Activated CD4-positive, alpha-beta T cell treated with anti-CD3 and anti-CD28 coated beads, Interleukin-2, amount 10 ng/mL, durations not matched to agents 24 days and 14 days (primary cell): ENCODE measurements around the gene TCP11L2. TPM values are rescaled to one million over a fixed set of nuclear protein-coding genes. Genes with fewer than 3 reads are reported as not detected.

Experiments used
- DNase-seq: peaks from one replicate; pipeline ENCODE4 v3.0.0; 2022
- H3K27ac Mint-ChIP-seq: one replicate; pipeline ENCODE4 v1.8.0; 2022; ENCODE audit warnings: mild to moderate bottlenecking, mixed read lengths
- H3K27me3 Mint-ChIP-seq: one replicate; pipeline ENCODE4 v1.8.0; 2022; ENCODE audit warnings: mixed read lengths
- H3K36me3 Mint-ChIP-seq: one replicate; pipeline ENCODE4 v1.8.0; 2022; ENCODE audit warnings: low read depth, mild to moderate bottlenecking, mixed read lengths
- H3K4me1 Mint-ChIP-seq: one replicate; pipeline ENCODE4 v1.8.0; 2021; ENCODE audit warnings: mixed read lengths
- H3K4me3 Mint-ChIP-seq: one replicate; pipeline ENCODE4 v1.8.0; 2022; ENCODE audit warnings: mild to moderate bottlenecking, moderate library complexity, mixed read lengths
- H3K9me3 Mint-ChIP-seq: one replicate; pipeline ENCODE4 v1.8.0; 2021; ENCODE audit warnings: mixed read lengths
- intact Hi-C: fragments of 100-400 bp; cut with micrococcal nuclease; formaldehyde crosslinking; loops from one replicate; pipeline ENCODE4 v1.15.1; 2023
- total RNA-seq: library from RNA; stranded (reverse); gene quantifications from 2 replicates; pipeline ENCODE4 v1.2.3, GENCODE V29; 2022

Gene TCP11L2
- 3.2 and 4.5 TPM in 2 replicates for total RNA-seq

- Mint-ChIP-seq H3K4me3 (peak within 1 kb of the TSS; percentile 97), H3K9me3 (peaks cover 1% of the 10 kb centered on the region), H3K27ac (peak within 1 kb of the TSS; percentile 100), H3K4me1 (peaks cover 38% of the 10 kb centered on the region), H3K36me3 (peaks cover 2% of the 10 kb centered on the region), H3K27me3 (no peaks in the 10 kb centered on the region)
- peak; percentile 97 for DNase-seq
- intact Hi-C loops, result loop anchor here (1.0 to 5.0 kb wide), 6 partner anchors 54 to 970 kb away; partner anchors contain the start of genes C12orf75, CKAP4, CRY1 and POLR3B
These were observed at the start of gene TCP11L2 for GRCh38 chr12:106302401-106303201. TCP11L2 (plus strand) TSS chr12:106302733; CDS start chr12:106311076, 8,343 bp downstream.

DNA sequence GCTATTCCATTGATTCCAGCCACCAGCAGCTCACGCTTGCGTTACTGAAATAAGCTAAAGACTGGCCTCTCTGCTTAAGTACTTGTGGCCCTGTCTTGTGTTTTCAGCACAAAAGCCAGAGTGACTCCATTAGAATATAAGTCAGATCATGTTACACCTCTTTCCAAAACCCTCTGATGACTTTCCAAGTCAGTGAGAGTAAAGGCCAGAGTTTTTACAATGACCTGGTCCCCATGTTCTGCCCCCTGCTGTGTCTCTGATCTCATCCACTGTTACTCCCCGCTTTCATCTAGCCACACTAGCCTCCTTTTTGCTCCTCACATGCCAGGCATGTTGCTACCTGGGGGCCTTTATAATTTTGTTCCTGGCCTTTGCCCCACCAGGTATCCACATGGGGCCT is 47.8 kb upstream of the TCP11L2 start:
- no peak for DNase-seq
- Mint-ChIP-seq H3K27me3 (peaks cover 4% of the 10 kb centered on the region), H3K27ac (no peak overlapping the region), H3K4me3 (no peak overlapping the region), H3K9me3 (no peaks in the 10 kb centered on the region), H3K4me1 (no peaks in the 10 kb centered on the region), H3K36me3 (no peaks in the 10 kb centered on the region)
- intact Hi-C loops, result no loop called here

DNA sequence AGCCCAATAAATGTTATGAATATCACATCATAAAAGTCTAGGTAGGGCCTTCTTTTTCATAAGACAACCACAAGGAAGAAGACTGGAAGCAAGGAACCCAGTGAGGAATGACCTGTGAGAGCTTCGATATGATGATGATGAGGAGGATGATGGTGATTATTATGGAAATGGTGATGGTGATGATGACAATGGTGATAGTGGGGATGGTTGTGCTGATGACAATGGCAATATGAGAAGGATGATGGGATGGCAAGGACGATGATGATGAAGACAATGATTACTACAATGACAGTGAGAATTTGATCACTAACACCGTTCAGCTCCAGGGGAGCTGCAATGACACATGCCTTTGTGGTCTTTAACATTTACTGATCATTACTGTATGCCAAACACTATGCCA is 47.0 kb upstream of the TCP11L2 start:
- DNase-seq, result no peak
- H3K36me3 Mint-ChIP-seq, result no peaks in the 10 kb centered on the region
- H3K27me3 Mint-ChIP-seq, result peaks cover 5% of the 10 kb centered on the region
- no peak overlapping the region for H3K4me3 Mint-ChIP-seq
- no peaks in the 10 kb centered on the region for H3K4me1 Mint-ChIP-seq
- H3K27ac Mint-ChIP-seq, result no peak overlapping the region
- intact Hi-C loops, result no loop called here
- H3K9me3 Mint-ChIP-seq, result no peaks in the 10 kb centered on the region

DNA sequence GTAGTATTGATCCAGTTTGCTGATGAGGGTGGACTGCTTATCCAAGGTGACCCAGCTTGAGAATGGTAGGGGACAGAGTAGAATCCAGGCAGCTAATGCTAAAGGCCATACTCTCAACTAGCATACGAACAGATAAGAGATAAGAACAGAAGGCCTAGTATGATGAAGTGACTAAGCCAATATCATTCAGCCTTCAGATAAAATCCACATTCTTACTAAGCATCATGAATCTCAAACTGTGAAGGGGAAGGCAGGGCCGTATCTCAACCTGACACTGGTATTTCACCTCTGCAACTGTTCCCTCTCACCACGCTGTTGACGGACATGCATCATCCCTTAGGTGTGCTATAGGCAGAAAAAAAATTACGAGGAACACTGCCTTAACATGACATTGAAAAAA is 46.6 kb upstream of the TCP11L2 start:
- H3K36me3 Mint-ChIP-seq, result no peaks in the 10 kb centered on the region
- H3K27me3 Mint-ChIP-seq, result peaks cover 2% of the 10 kb centered on the region
- H3K4me1 Mint-ChIP-seq, result no peaks in the 10 kb centered on the region
- no peak for DNase-seq
- H3K9me3 Mint-ChIP-seq, result no peaks in the 10 kb centered on the region
- H3K27ac Mint-ChIP-seq, result no peak overlapping the region
- intact Hi-C loops, result no loop called here
- H3K4me3 Mint-ChIP-seq, result no peak overlapping the region

DNA sequence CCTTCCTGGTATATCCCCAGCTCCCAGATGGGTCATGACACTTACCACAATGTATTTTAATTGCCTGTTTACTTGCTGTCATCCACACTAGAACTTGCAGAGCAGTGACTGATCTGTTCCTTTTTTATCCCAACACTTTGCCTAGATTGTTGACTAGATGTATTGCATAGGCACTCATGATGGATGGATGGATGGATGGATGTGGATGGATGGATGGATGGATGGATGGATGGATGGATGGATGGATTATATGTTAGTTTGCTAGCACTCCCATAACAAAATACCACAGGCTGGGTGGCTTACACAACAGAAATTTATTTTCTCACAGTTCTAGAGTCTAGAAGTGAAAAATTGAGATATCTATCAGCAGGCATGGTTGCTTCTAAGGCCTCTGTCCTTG is 46.0 kb upstream of the TCP11L2 start:
- no peaks in the 10 kb centered on the region for H3K4me1 Mint-ChIP-seq
- no peak for DNase-seq
- H3K27ac Mint-ChIP-seq, result no peak overlapping the region
- H3K9me3 Mint-ChIP-seq, result no peaks in the 10 kb centered on the region
- H3K27me3 Mint-ChIP-seq, result peaks cover 5% of the 10 kb centered on the region
- intact Hi-C loops, result no loop called here
- H3K4me3 Mint-ChIP-seq, result no peak overlapping the region
- H3K36me3 Mint-ChIP-seq, result no peaks in the 10 kb centered on the region

GRCh38 chr12:106258226-106258625 is 44.3 kb upstream of the TCP11L2 start:
- Mint-ChIP-seq H3K4me1 (no peaks in the 10 kb centered on the region), H3K27me3 (peaks cover 20% of the 10 kb centered on the region), H3K36me3 (no peaks in the 10 kb centered on the region), H3K27ac (no peak overlapping the region), H3K9me3 (no peaks in the 10 kb centered on the region), H3K4me3 (no peak overlapping the region)
- no peak for DNase-seq
- intact Hi-C loops, result no loop called here

- no peaks in the 10 kb centered on the region for H3K36me3 Mint-ChIP-seq
- H3K4me1 Mint-ChIP-seq, result no peaks in the 10 kb centered on the region
- peaks cover 23% of the 10 kb centered on the region for H3K27me3 Mint-ChIP-seq
- H3K4me3 Mint-ChIP-seq, result no peak overlapping the region
- intact Hi-C loops, result no loop called here
- H3K27ac Mint-ChIP-seq, result no peak overlapping the region
- no peaks in the 10 kb centered on the region for H3K9me3 Mint-ChIP-seq
- no peak for DNase-seq
These were observed 43.6 kb upstream of the TCP11L2 start for GRCh38 chr12:106258935-106259334.

- H3K4me3 Mint-ChIP-seq, result no peak overlapping the region
- no peaks in the 10 kb centered on the region for H3K9me3 Mint-ChIP-seq
- DNase-seq, result no peak
- intact Hi-C loops, result no loop called here
- H3K27me3 Mint-ChIP-seq, result peaks cover 45% of the 10 kb centered on the region
- H3K27ac Mint-ChIP-seq, result no peak overlapping the region
- H3K4me1 Mint-ChIP-seq, result peaks cover 11% of the 10 kb centered on the region
- no peaks in the 10 kb centered on the region for H3K36me3 Mint-ChIP-seq
These were observed 37.4 kb upstream of the TCP11L2 start for GRCh38 chr12:106265116-106265515.

GRCh38 chr12:106267535-106267934 is 35.0 kb upstream of the TCP11L2 start:
- H3K27ac Mint-ChIP-seq, result no peak overlapping the region
- no peaks in the 10 kb centered on the region for H3K36me3 Mint-ChIP-seq
- intact Hi-C loops, result no loop called here
- H3K4me1 Mint-ChIP-seq, result peaks cover 11% of the 10 kb centered on the region
- DNase-seq, result no peak
- peaks cover 38% of the 10 kb centered on the region for H3K27me3 Mint-ChIP-seq
- H3K9me3 Mint-ChIP-seq, result no peaks in the 10 kb centered on the region
- H3K4me3 Mint-ChIP-seq, result no peak overlapping the region

GRCh38 chr12:106269150-106269771 is 33.3 kb upstream of the TCP11L2 start:
- intact Hi-C loops, result no loop called here
- Mint-ChIP-seq H3K4me3 (no peak overlapping the region), H3K4me1 (peaks cover 11% of the 10 kb centered on the region), H3K36me3 (no peaks in the 10 kb centered on the region), H3K27ac (no peak overlapping the region), H3K9me3 (no peaks in the 10 kb centered on the region), H3K27me3 (peaks cover 29% of the 10 kb centered on the region)
- no peak for DNase-seq

DNA sequence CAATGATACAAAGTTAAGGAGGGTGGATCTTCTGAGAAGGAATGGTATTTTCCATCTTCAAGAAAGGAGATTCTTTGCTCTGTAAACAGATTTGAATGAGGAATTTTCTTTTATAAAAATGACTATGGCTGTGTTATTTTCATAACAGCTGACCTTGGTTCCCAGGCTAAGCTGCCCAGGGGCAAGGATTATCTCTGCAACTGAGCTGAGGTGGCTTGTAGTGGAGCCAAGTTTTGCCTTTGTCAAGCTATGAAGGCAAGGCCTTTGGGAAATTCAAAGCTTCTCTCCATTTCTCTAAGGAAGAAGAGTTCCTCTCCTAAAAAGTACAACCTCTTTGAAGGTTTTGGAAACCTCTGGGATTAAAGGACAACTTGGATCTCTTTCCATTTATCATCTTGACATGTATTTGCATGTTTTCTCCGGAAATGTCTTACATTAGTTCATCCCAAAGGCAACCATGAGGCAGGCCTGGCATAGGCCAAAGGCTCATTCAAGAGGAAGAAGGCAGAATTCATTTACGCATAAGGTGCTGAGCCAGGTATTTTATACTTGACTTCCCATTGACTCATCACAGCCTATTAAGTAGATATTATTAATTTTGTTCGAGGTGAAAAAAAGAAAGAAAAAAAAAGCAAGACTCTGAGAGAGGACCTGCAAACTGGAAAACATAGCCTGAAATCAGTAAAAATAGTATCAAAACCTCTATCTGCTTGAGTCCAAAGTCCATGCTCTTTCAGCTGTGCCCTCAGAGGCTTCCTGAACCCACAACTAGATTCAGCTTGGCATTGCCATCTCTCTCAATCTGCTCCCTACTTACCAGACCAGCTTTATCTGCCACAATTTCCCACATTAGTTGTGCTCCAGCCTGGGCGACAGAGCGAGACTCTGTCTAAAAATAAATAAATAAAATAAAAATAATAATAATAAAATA is 30.7 kb upstream of the TCP11L2 start:
- intact Hi-C loops, result no loop called here
- Mint-ChIP-seq H3K27me3 (peaks cover 15% of the 10 kb centered on the region), H3K4me3 (no peak overlapping the region), H3K9me3 (no peaks in the 10 kb centered on the region), H3K36me3 (no peaks in the 10 kb centered on the region), H3K27ac (no peak overlapping the region), H3K4me1 (peaks cover 11% of the 10 kb centered on the region)
- no peak for DNase-seq

- no peaks in the 10 kb centered on the region for H3K9me3 Mint-ChIP-seq
- peaks cover 22% of the 10 kb centered on the region for H3K27me3 Mint-ChIP-seq
- DNase-seq, result no peak
- H3K4me3 Mint-ChIP-seq, result no peak overlapping the region
- no peaks in the 10 kb centered on the region for H3K36me3 Mint-ChIP-seq
- intact Hi-C loops, result no loop called here
- no peak overlapping the region for H3K27ac Mint-ChIP-seq
- H3K4me1 Mint-ChIP-seq, result peaks cover 2% of the 10 kb centered on the region
These were observed 29.0 kb upstream of the TCP11L2 start for GRCh38 chr12:106273491-106273890.

- intact Hi-C loops, result no loop called here
- Mint-ChIP-seq H3K9me3 (no peaks in the 10 kb centered on the region), H3K4me3 (no peak overlapping the region)
These were observed 28.5 kb upstream of the TCP11L2 start for GRCh38 chr12:106274012-106274411.

More at GRCh38 chr12:106274012-106274411, 28.5 kb upstream of the TCP11L2 start:
- Mint-ChIP-seq H3K36me3 (no peaks in the 10 kb centered on the region), H3K4me1 (peaks cover under 1% of the 10 kb centered on the region), H3K27me3 (peaks cover 22% of the 10 kb centered on the region), H3K27ac (no peak overlapping the region)
- no peak for DNase-seq
